Measurements from ENCODE around the gene GRIK4.

- TF ChIP-seq CTCF (IDR thresholded peaks at IDR 0.05; ENCODE audit: poor library complexity, severe bottlenecking), result no peak
- TF ChIP-seq EP300 (conservative IDR thresholded peaks at IDR 0.05; ENCODE audit: poor library complexity, severe bottlenecking), result no peak
- no peak for TF ChIP-seq REST (IDR thresholded peaks at IDR 0.05; ENCODE audit: borderline replicate concordance)
- no peak for TF ChIP-seq POLR2AphosphoS5 (IDR thresholded peaks at IDR 0.05)
- TF ChIP-seq RAD21 (conservative IDR thresholded peaks at IDR 0.05), result no peak
- TF ChIP-seq TAF1 (IDR thresholded peaks at IDR 0.05; ENCODE audit: low read depth), result no peak
These were observed 97.2 kb downstream of the GRIK4 start for GRCh38 chr11:120608760-120609211.

Data from neural cell (in vitro differentiated cells).